ENCODE results near the gene EFHC2. TPM values are rescaled to one million over a fixed set of nuclear protein-coding genes. Genes with fewer than 3 reads are reported as not detected.

Gene EFHC2
- total and polyA plus RNA-seq, 5 donors from 2014 or later, result 0.14 to 1.1 (median 0.47) TPM

DNA sequence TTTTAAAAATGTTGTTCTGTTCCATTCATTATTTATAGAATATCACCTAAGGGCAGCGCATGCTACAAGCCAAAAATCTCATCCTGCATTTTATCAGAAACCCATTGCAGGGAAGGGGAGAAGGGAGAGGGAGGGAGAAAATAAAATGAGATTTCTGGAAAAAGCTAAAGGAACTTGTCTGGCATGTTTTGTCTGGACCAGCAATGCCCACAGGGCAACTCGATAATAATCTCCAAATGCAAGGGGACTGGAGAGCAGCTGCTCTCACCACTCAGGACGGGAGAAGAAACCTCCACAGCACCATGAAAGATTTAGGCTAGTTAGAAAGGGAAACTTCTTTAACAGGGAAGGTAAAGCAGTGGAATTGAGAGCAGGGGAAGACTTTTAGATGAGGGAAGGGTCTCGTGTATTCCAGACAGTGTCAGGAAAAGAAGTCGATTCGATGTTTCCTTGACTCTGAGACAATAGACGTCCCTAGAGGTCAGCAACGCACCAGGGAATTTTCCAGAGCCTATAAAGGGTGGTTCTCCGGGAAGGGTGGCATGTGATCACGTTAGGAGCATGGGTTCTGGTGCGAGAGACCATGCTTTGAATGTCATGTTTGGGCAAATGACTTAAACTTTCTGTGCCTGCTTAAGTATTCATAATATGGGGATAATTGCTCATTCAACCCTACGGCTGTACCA is 238.1 kb downstream of the EFHC2 start:
- H3K27me3 ChIP-seq (ENCODE audit: control insufficient read depth, insufficient read depth, low read length), result no peaks in the 10 kb centered on the region
- Mint-ChIP-seq H3K9me3 (peaks cover 0 to 6% (median 0%) of the 10 kb centered on the region in 7 donors), H3K36me3 (no peaks in the 10 kb centered on the region), H3K4me1 (no peaks in the 10 kb centered on the region), H3K27ac (no peak overlapping the region), H3K27me3 (peaks cover 14% of the 10 kb centered on the region), H3K4me3 (no peak overlapping the region)
- DNase-seq, result no peak
- no peaks in the 10 kb centered on the region for H3K4me1 ChIP-seq (ENCODE audit: control insufficient read depth, insufficient read depth, low read length, poor library complexity, severe bottlenecking)
- no peaks in the 10 kb centered on the region for H3K36me3 ChIP-seq (ENCODE audit: control insufficient read depth, insufficient read depth, low read length)
- H3K4me3 ChIP-seq (ENCODE audit: low read depth, low read length), result no peak overlapping the region
- no peak for ATAC-seq (ENCODE audit: low read depth in 2 of 2)
- peaks cover 0 to 2% of the 10 kb centered on the region in 2 experiments for H3K9me3 ChIP-seq (ENCODE audit: control insufficient read depth in 2 of 2, low read length in 2 of 2)
- H3K27ac ChIP-seq (ENCODE audit: insufficient read depth, low read length, poor library complexity, severe bottlenecking), result no peak overlapping the region

DNA sequence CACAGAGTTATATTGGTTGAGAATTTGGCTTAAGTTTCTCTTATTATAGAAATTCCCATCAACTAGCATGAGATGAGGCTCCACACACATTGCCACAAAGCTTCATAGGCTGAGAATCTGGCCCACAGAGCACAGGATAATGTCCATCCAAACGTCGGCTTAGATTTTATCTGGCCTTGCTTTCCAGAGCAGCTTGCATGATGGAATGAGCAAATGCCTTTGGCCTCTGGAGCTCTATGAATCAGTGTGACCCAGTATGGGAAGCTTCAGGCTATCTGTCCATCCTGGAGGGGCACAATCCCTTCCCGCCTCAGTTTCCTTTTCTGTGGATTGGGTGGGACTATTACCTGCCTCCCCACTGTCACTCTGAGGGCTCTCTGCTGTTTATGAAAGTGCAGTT is 238.8 kb downstream of the EFHC2 start:
- no peaks in the 10 kb centered on the region for H3K36me3 Mint-ChIP-seq
- H3K4me3 Mint-ChIP-seq, result no peak overlapping the region
- H3K27me3 Mint-ChIP-seq, result peaks cover 14% of the 10 kb centered on the region
- Histone ChIP-seq H3K36me3 (ENCODE audit: control insufficient read depth, insufficient read depth, low read length) (no peaks in the 10 kb centered on the region), H3K4me3 (ENCODE audit: low read depth, low read length) (no peak overlapping the region), H3K9me3 (ENCODE audit: control insufficient read depth in 2 of 2, low read length in 2 of 2) (peaks cover 0 to 2% of the 10 kb centered on the region in 2 experiments), H3K27me3 (ENCODE audit: control insufficient read depth, insufficient read depth, low read length) (no peaks in the 10 kb centered on the region), H3K27ac (ENCODE audit: insufficient read depth, low read length, poor library complexity, severe bottlenecking) (no peak overlapping the region), H3K4me1 (ENCODE audit: control insufficient read depth, insufficient read depth, low read length, poor library complexity, severe bottlenecking) (no peaks in the 10 kb centered on the region)
- no peak overlapping the region for H3K27ac Mint-ChIP-seq
- no peak for ATAC-seq (ENCODE audit: low read depth in 2 of 2)
- H3K4me1 Mint-ChIP-seq, result no peaks in the 10 kb centered on the region
- DNase-seq, result no peak
- peaks cover 0 to 6% (median 2%) of the 10 kb centered on the region in 7 donors for H3K9me3 Mint-ChIP-seq

DNA sequence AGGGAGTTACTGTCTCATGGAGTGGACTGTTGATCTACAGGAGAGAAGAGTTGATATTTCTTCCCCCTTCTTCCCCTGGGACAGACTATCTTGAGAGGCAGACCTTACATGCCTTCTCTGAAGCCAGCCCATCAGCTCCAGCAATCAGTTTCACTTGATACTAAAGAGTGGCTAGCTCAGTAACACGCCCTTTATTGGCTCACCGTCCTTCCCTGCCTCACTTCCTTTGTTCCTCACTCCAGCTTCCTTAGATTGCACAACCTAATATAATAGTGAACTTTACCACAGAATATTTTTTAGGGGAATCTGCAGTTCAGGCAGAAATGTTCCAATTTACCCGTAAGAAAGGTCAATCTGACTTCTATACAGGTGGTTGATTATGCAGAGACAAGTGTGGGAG is 242.2 kb downstream of the EFHC2 start:
- no peaks in the 10 kb centered on the region for H3K9me3 ChIP-seq (ENCODE audit: control insufficient read depth in 2 of 2, low read length in 2 of 2)
- no peaks in the 10 kb centered on the region for H3K4me1 ChIP-seq (ENCODE audit: control insufficient read depth, insufficient read depth, low read length, poor library complexity, severe bottlenecking)
- no peaks in the 10 kb centered on the region for H3K27me3 ChIP-seq (ENCODE audit: control insufficient read depth, insufficient read depth, low read length)
- H3K36me3 Mint-ChIP-seq, result no peaks in the 10 kb centered on the region
- H3K36me3 ChIP-seq (ENCODE audit: control insufficient read depth, insufficient read depth, low read length), result no peaks in the 10 kb centered on the region
- no peak for DNase-seq
- H3K4me3 ChIP-seq (ENCODE audit: low read depth, low read length), result no peak overlapping the region
- H3K27ac Mint-ChIP-seq, result no peak overlapping the region
- H3K4me3 Mint-ChIP-seq, result no peak overlapping the region
- H3K27ac ChIP-seq (ENCODE audit: insufficient read depth, low read length, poor library complexity, severe bottlenecking), result no peak overlapping the region
- H3K4me1 Mint-ChIP-seq, result no peaks in the 10 kb centered on the region
- H3K9me3 Mint-ChIP-seq, result peaks cover 0 to 4% (median 2%) of the 10 kb centered on the region in 7 donors
- no peak for ATAC-seq (ENCODE audit: low read depth in 2 of 2)
- peaks cover 9% of the 10 kb centered on the region for H3K27me3 Mint-ChIP-seq

DNA sequence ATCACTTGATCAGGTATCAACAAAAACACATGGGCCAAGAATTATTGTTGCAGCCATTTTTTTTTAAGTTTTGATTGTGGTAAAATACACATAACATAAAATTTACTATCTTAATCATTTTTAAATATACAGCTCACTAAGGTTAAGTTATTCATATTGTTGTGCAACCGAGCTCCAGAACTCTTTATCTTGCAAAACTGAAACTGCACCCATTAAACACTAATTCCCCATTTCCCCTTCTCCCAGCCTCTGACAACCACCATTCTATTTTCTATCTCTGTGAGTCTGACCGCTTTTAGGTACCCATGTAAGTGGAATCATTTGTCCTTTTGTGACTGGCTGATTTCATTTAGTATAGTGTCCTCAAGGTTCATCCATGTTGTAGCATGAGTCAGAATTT is 244.1 kb downstream of the EFHC2 start:
- Histone ChIP-seq H3K4me1 (ENCODE audit: control insufficient read depth, insufficient read depth, low read length, poor library complexity, severe bottlenecking) (no peaks in the 10 kb centered on the region), H3K4me3 (ENCODE audit: low read depth, low read length) (no peak overlapping the region), H3K27me3 (ENCODE audit: control insufficient read depth, insufficient read depth, low read length) (no peaks in the 10 kb centered on the region), H3K36me3 (ENCODE audit: control insufficient read depth, insufficient read depth, low read length) (no peaks in the 10 kb centered on the region), H3K27ac (ENCODE audit: insufficient read depth, low read length, poor library complexity, severe bottlenecking) (no peak overlapping the region), H3K9me3 (ENCODE audit: control insufficient read depth in 2 of 2, low read length in 2 of 2) (no peaks in the 10 kb centered on the region)
- Mint-ChIP-seq H3K9me3 (peaks cover 0 to 2% (median 0%) of the 10 kb centered on the region in 7 donors), H3K4me3 (no peak overlapping the region), H3K4me1 (no peaks in the 10 kb centered on the region), H3K27ac (no peak overlapping the region), H3K36me3 (no peaks in the 10 kb centered on the region), H3K27me3 (peaks cover 4% of the 10 kb centered on the region)
- ATAC-seq (ENCODE audit: low read depth in 2 of 2) (no peak), DNase-seq (no peak)

Other genes with a start within 250 kb of the EFHC2 start
- 10.1 TPM for gene FUNDC1, start 199.2 kb upstream of the EFHC2 start, total RNA-seq
- gene FUNDC1, start 199.2 kb upstream of the EFHC2 start, polyA plus RNA-seq, result 10 to 100 TPM; 23.8 to 26.1 (median 24.7) TPM

Data from CD4-positive, CD25-positive, alpha-beta regulatory T cell (primary cell).